Upper lobe of left lung (tissue), 6 donors: ENCODE results near the gene ST3GAL2. TPM values are rescaled to one million over a fixed set of nuclear protein-coding genes. Genes with fewer than 3 reads are reported as not detected.

Experiments used
- ATAC-seq, 2 donors: fragments of 200-7000 bp; cut with Tn5 transposase; one replicate each; pipeline ENCODE4 v1.9.1; 2022; ENCODE audit warnings: mild to moderate bottlenecking in 2 of 2, moderate library complexity in 2 of 2; ENCODE audit not compliant: low FRiP score in 2 of 2
- DNase-seq, 2 donors: peaks; one replicate each; pipeline ENCODE4 v3.0.0-alpha.2; 2019 to 2020
- H3K27ac ChIP-seq, 4 donors: fragments of 200-600 bp; sonication (generic); one replicate each; pipeline ENCODE4 v1.5.1; 2016 to 2019
- H3K27me3 ChIP-seq, 4 donors: fragments of 200-600 bp; sonication (generic); one replicate each; pipeline ENCODE4 v1.5.1; 2017 to 2019
- H3K36me3 ChIP-seq, 4 donors: fragments of 200-600 bp; sonication (generic); one replicate each; pipeline ENCODE4 v1.5.1; 2016 to 2019
- H3K4me1 ChIP-seq, 4 donors: fragments of 200-600 bp; sonication (generic); one replicate each; pipeline ENCODE4 v1.5.1; 2018 to 2019
- H3K4me3 ChIP-seq, 4 donors: fragments of 200-600 bp; sonication (generic); one replicate each; pipeline ENCODE4 v1.5.1; 2017 to 2019; ENCODE audit warnings: mild to moderate bottlenecking in 2 of 4, moderate library complexity in 1 of 4
- H3K9me3 ChIP-seq, 4 donors: fragments of 200-600 bp; sonication (generic); one replicate each; pipeline ENCODE4 v1.5.1; 2018 to 2019
- CTCF ChIP-seq, 6 experiments: fragments of 450-650 bp in 4 of 6; fragments of 200-600 bp in 2 of 6; sonication (generic) in 2 of 6; IDR thresholded peaks; one replicate each; pipeline ENCODE4 v1.5.1; 2016 to 2019; ENCODE audit warnings: antibody characterized with exemption in 6 of 6
- EP300 ChIP-seq, 4 donors: sonication (generic); formaldehyde crosslinking; IDR thresholded peaks; one replicate each; pipeline ENCODE4 v1.5.1; 2017; ENCODE audit warnings: antibody characterized with exemption in 4 of 4, control low read depth in 2 of 4
- POLR2A ChIP-seq, 4 donors: fragments of 450-650 bp; IDR thresholded peaks; one replicate each; pipeline ENCODE4 v1.5.1; 2016 to 2017; ENCODE audit warnings: antibody characterized with exemption in 4 of 4, mild to moderate bottlenecking in 2 of 4
- POLR2AphosphoS5 ChIP-seq, 2 donors: sonication (generic); formaldehyde crosslinking; IDR thresholded peaks; one replicate each; pipeline ENCODE4 v1.5.1; 2017; ENCODE audit warnings: antibody characterized with exemption in 2 of 2
- WGBS, 2 donors: methylation state at CpG; one replicate each; pipeline ENCODE4 v1.1.5; 2017 to 2018; 5-methylcytosine and 5-hydroxymethylcytosine counted together
- total RNA-seq, 6 donors: library from RNA; depleted of rRNA in 4 of 6; stranded (reverse); fragments of >200 nt in 4 of 6; gene quantifications; one replicate each; pipeline versions ENCODE4 v1.1.0 to v1.2.1, GENCODE V29; 2016 to 2021
- donor health status: DM: no; HTN: no; CAD: no; lungs with moderate emphysema.
- donor health status: DM: no; HTN: yes; CAD: no; lungs with severe emphysema.

The ST3GAL2 gene
- 10 to 100 TPM; 12.5 to 50.3 (median 26.1) TPM for total RNA-seq

- 1 to 8% methylated on average over 12 to 58 of the region's 86 CpGs for WGBS, 2 donors
- Histone ChIP-seq H3K27ac (peak within 1 kb of the TSS; percentile 63 to 90 (median 81)), H3K9me3 (no peaks in the 10 kb centered on the region), H3K4me3 (peak within 1 kb of the TSS; percentile 60 to 94 (median 76)), H3K27me3 (no peaks in the 10 kb centered on the region), H3K36me3 (peaks cover 0 to 4% (median 0%) of the 10 kb centered on the region in 4 donors), H3K4me1 (peaks cover 18 to 33% (median 29%) of the 10 kb centered on the region in 4 donors)
- TF ChIP-seq EP300 (IDR thresholded peaks at IDR 0.05) = no peak
- peak in 3 of 6 experiments; percentile 8 to 31 (median 18) for TF ChIP-seq CTCF (IDR thresholded peaks at IDR 0.05)
- TF ChIP-seq POLR2AphosphoS5 (IDR thresholded peaks at IDR 0.05) = peak in 1 of 2 donors; percentile 61
- DNase-seq = peak; percentile 95 to 98
- peak; percentile 97 to 99 for ATAC-seq
These were observed at the start of gene ST3GAL2 for GRCh38 chr16:70438969-70439862. ST3GAL2 (minus strand) TSS chr16:70439100; CDS start chr16:70398530, 40,570 bp downstream.

- peaks cover 5 to 81% (median 60%) of the 10 kb centered on the region in 4 donors for H3K36me3 ChIP-seq
These were observed 46.0 kb upstream of the ST3GAL2 start for GRCh38 chr16:70484867-70485266.

GRCh38 chr16:70483426-70483825 is 44.5 kb upstream of the ST3GAL2 start:
- DNase-seq (no peak), ATAC-seq (no peak)
- Histone ChIP-seq H3K36me3 (peaks cover 5 to 83% (median 65%) of the 10 kb centered on the region in 4 donors), H3K27me3 (no peaks in the 10 kb centered on the region), H3K27ac (no peak overlapping the region), H3K9me3 (no peaks in the 10 kb centered on the region), H3K4me3 (no peak overlapping the region), H3K4me1 (peaks cover 7 to 19% (median 14%) of the 10 kb centered on the region in 4 donors)
- WGBS, 2 donors = 85 to 90% methylated on average over 3 to 5 of the region's 5 CpGs
- TF ChIP-seq POLR2A (IDR thresholded peaks at IDR 0.05) (no peak), POLR2AphosphoS5 (IDR thresholded peaks at IDR 0.05) (no peak), CTCF (IDR thresholded peaks at IDR 0.05) (no peak), EP300 (IDR thresholded peaks at IDR 0.05) (no peak)

More at GRCh38 chr16:70484867-70485266, 46.0 kb upstream of the ST3GAL2 start:
- Histone ChIP-seq H3K4me3 (no peak overlapping the region), H3K27ac (no peak overlapping the region), H3K9me3 (no peaks in the 10 kb centered on the region), H3K27me3 (no peaks in the 10 kb centered on the region), H3K4me1 (peaks cover 0 to 5% (median 2%) of the 10 kb centered on the region in 4 donors)
- ATAC-seq (no peak), DNase-seq (no peak)
- 97 to 100% methylated on average over 2 of the region's 2 CpGs for WGBS, 2 donors
- no peak for TF ChIP-seq POLR2AphosphoS5 (IDR thresholded peaks at IDR 0.05)

- ATAC-seq = no peak
- DNase-seq = no peak
- Histone ChIP-seq H3K36me3 (peaks cover 6 to 81% (median 64%) of the 10 kb centered on the region in 4 donors), H3K4me1 (peaks cover 7 to 26% (median 16%) of the 10 kb centered on the region in 4 donors), H3K27me3 (no peaks in the 10 kb centered on the region), H3K27ac (no peak overlapping the region), H3K4me3 (no peak overlapping the region), H3K9me3 (no peaks in the 10 kb centered on the region)
- TF ChIP-seq POLR2AphosphoS5 (IDR thresholded peaks at IDR 0.05) (no peak), CTCF (IDR thresholded peaks at IDR 0.05) (no peak)
- WGBS, 2 donors = 86 to 90% methylated on average over 5 of the region's 5 CpGs
These were observed 43.7 kb upstream of the ST3GAL2 start for GRCh38 chr16:70482624-70483023.

- no peak for ATAC-seq
- H3K4me3 ChIP-seq = no peak overlapping the region
- DNase-seq = no peak
- WGBS, 2 donors = 94 to 95% methylated on average over 5 to 6 of the region's 7 CpGs
- H3K36me3 ChIP-seq = peaks cover 7 to 79% (median 61%) of the 10 kb centered on the region in 4 donors
- TF ChIP-seq POLR2AphosphoS5 (IDR thresholded peaks at IDR 0.05) (no peak), CTCF (IDR thresholded peaks at IDR 0.05) (no peak), POLR2A (IDR thresholded peaks at IDR 0.05) (no peak), EP300 (IDR thresholded peaks at IDR 0.05) (no peak)
- peaks cover 7 to 26% (median 16%) of the 10 kb centered on the region in 4 donors for H3K4me1 ChIP-seq
- H3K27me3 ChIP-seq = no peaks in the 10 kb centered on the region
- H3K27ac ChIP-seq = no peak overlapping the region
- H3K9me3 ChIP-seq = no peaks in the 10 kb centered on the region
These were observed 43.1 kb upstream of the ST3GAL2 start for GRCh38 chr16:70481929-70482536.
